Retinal pigment epithelial cell (primary cell): ENCODE results near the gene SMARCA1.
A peak's percentile ranks its signal among the peaks of the same experiment; 100 is the strongest.

Experiments used
- DNase-seq: peaks from one replicate; pipeline ENCODE4 v3.0.0-alpha.2; 2010; ENCODE audit warnings: low read depth
- H3K4me3 ChIP-seq: 2 replicates; pipeline ENCODE4 v1.5.1; 2011; ENCODE audit warnings: mild to moderate bottlenecking, low read length, control low read depth, moderate library complexity
- TF ChIP-seq, protein P1 (sequence below): conservative IDR thresholded peaks from 2 replicates; pipeline ENCODE4 v1.5.1; 2011; ENCODE audit warnings: low read depth, low read length, control low read depth, inconsistent platforms

SMARCA1 gene

DNA sequence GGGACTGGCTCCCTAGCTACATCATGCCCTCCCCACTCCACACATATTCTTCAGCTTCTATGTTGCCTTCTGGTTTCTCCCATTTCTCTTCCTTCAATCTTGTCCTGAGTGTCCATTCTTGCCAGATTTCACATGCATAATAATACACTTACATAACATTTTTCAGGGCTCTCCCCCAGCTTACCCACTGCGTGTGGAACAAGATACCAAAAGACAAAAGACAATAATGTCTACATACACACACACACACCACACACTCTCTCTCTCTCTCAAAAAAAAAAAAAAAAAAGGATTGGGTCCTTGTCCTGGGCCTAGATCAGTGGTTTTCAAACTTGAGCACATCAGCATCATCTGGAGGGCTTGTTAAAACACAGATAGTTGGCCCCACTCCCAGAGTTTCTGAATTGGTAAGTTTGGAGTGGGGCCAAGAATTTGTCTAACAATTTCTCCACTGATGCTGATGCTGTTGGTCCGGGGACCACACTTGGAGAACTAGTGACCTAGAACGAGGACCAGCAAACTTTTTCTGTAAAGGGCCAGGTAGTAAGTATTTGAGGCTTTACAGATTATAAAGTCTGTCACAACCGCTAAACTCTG, 6.5 kb upstream of the SMARCA1 start:
- TF ChIP-seq, protein P1, sequence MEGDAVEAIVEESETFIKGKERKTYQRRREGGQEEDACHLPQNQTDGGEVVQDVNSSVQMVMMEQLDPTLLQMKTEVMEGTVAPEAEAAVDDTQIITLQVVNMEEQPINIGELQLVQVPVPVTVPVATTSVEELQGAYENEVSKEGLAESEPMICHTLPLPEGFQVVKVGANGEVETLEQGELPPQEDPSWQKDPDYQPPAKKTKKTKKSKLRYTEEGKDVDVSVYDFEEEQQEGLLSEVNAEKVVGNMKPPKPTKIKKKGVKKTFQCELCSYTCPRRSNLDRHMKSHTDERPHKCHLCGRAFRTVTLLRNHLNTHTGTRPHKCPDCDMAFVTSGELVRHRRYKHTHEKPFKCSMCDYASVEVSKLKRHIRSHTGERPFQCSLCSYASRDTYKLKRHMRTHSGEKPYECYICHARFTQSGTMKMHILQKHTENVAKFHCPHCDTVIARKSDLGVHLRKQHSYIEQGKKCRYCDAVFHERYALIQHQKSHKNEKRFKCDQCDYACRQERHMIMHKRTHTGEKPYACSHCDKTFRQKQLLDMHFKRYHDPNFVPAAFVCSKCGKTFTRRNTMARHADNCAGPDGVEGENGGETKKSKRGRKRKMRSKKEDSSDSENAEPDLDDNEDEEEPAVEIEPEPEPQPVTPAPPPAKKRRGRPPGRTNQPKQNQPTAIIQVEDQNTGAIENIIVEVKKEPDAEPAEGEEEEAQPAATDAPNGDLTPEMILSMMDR: no peak
- no peak overlapping the region for H3K4me3 ChIP-seq
- no peak for DNase-seq

DNA sequence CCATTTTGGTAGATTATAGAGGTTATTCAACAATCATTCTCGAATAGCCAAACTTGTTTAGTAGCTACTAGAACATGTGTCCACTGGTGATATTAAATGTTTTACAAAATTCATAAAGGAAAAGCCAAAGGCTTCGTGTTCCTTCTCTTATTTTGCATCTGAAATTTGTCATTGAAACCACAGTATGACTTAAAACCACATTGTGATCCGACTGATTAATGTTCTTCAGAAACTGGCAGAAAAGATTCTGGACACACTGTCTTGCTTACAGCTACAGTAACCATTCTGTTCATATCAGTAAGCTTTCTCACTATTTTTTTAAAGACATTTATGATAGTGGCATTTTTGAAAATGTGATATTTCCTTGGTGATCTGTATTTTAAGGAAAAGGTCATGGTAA, 2.6 kb upstream of the SMARCA1 start:
- no peak for DNase-seq
- TF ChIP-seq, protein P1: no peak
- no peak overlapping the region for H3K4me3 ChIP-seq

DNA sequence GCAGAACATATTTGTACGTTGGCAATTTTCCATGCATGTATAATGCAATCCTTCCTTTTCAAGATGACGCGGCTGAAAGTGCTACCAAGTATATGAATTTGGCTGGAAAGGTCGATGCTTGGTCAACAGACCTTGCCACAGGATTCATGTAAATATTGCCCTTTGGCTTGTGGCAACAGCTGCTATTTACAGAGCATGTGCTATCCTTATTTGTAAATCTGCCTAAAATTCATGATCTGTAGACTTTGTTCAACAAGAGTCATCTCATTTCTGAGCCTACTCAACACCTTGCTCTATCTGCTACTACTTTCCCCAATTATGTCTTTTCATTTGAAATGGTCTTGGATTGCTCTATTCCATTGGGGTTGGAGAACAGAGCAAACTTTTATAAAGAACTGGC, 1.9 kb upstream of the SMARCA1 start:
- TF ChIP-seq, protein P1: no peak
- no peak overlapping the region for H3K4me3 ChIP-seq
- no peak for DNase-seq

DNA sequence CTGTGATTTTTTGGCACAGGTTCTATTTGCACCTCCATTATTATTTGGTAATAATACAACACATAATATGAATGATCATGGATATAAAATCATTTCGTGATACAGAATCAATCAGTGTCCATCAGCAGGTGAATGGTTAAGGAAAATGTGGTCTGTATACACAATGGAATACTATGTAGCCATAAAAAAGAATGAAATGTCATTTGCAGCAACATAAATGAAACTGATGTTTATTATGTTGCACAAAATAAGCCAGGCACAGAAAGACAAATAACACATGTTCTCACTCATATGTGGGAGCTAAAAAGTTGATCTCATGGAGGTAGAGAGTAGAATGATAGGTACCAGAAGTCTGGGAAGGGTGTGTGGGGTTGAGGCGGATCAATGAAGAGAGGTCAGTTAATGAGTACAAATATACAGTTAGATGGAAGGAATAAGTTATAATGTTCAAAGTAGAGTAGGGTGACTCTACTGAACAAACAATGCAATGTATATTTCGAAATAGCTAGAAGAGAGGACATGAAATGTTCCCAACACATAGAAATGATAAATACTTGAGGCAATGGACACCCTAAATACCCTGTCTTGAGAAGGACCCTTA, 1.1 kb upstream of the SMARCA1 start:
- H3K4me3 ChIP-seq: no peak overlapping the region
- DNase-seq: no peak
- TF ChIP-seq, protein P1: no peak

DNA sequence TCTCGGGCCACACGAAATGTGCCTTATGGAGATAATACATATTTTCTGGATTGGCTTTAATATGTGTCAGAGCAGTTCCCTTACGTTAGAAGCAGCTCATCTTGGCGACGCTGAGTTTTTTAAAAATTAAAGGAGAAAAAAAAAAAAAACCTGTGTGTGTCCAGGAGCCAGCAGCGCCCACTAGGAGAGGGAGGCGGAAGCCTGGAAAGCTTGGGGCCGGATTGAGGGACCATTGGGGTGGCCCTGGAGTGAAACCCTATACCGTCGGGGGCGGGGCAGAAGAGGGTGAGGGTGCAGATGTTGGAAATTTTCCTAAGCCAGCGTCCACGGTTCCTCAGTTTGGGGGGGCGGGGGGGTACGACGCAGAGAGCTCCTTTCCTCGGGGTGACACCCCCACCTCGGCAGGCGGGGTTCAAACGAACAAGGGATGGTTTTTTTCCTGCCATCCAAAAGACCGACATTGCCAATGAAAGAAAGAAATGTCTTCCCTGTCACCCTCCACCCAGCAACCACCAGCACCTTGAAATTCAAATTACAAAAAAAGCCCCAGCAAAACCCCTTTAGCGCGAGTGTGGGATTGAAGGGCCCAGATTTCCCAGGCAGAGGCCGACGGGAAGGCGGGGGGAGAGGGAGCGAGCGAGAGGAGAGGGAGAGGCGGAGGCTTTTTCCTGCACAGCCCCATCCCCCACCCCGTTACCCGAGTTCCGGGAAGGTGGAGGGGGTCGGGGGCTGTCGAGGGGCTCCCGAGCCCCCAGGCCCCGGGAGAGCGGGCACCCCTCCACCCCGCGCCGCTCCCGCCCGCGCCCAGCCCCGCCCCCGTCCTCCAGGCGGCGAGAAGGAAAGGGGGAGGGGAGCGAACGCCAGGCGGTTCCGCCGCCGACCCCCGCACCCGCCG, 859 bp downstream of the SMARCA1 start:
- TF ChIP-seq, protein P1: peak; percentile 31
- no peak for DNase-seq
- peak overlapping the region; percentile 60 for H3K4me3 ChIP-seq

DNA sequence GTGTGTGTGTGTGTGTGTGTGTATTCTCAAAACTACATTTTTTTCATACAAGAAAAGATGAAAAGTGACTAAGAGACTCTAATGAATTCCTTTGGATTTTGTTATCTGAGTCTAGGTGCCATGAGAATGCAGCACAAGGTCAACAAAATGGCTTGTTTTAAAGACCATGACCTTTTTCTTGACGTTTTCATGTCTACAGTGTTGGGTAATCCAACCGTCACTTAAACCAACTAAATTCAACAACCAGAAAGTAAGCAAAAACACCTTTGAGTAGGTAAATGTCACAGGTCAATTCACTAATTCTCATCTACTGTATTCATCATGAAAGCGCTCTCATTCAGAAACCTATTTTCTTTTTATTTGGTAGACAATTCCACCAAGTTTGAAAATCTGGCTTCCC, 3.1 kb downstream of the SMARCA1 start:
- TF ChIP-seq, protein P1: no peak
- no peak for DNase-seq
- no peak overlapping the region for H3K4me3 ChIP-seq
